Pancreas (tissue), 10 donors: ENCODE results near the gene TPPP. TPM values are rescaled to one million over a fixed set of nuclear protein-coding genes. Genes with fewer than 3 reads are reported as not detected.
A peak's percentile ranks its signal among the peaks of the same experiment; 100 is the strongest.

Experiments
- ATAC-seq, 4 donors: fragments of 200-7000 bp; cut with Tn5 transposase; one replicate each; pipeline versions ENCODE4 v1.8.0 to v1.9.1; 2020; ENCODE audit warnings: mild to moderate bottlenecking in 4 of 4, moderate library complexity in 4 of 4
- DNase-seq, 6 donors: peaks; one replicate each; pipeline ENCODE4 v3.0.0-alpha.2; 2020
- FAIRE-seq: peaks from 2 replicates; lab custom pipeline; 2012; peaks lifted over from hg19 to GRCh38; lab: Jason Lieb, UNC
- H3K27ac ChIP-seq, 4 donors: fragments of 200-600 bp; sonication (generic); 1 replicate in 3 of 4; 2 replicates in 1 of 4; pipeline versions ENCODE4 v1.5.0 to v1.8.0; 2020
- H3K27me3 ChIP-seq, 4 donors: fragments of 200-600 bp; one replicate each; pipeline ENCODE4 v1.8.0; 2021
- H3K36me3 ChIP-seq, 3 donors: fragments of 200-600 bp; sonication (generic) in 1 of 3; one replicate each; pipeline versions ENCODE4 v1.5.0 to v1.8.0; 2020 to 2021
- H3K4me1 ChIP-seq, 3 donors: fragments of 200-600 bp; one replicate each; pipeline ENCODE4 v1.8.0; 2021
- H3K4me3 ChIP-seq, 4 donors: fragments of 200-600 bp; sonication (generic) in 2 of 4; one replicate each; pipeline versions ENCODE4 v1.5.0 to v1.8.0; 2020 to 2021
- H3K9me3 ChIP-seq, 4 donors: fragments of 200-600 bp; one replicate each; pipeline ENCODE4 v1.8.0; 2021
- WGBS, 2 donors: extraction: QIAGEN DNeasy Blood & Tissue Kit; methylation state at CpG; one replicate each; pipeline ENCODE4 v1.1.7; 2013; 5-methylcytosine and 5-hydroxymethylcytosine counted together
- intact Hi-C, 3 donors: fragments of 100-400 bp; cut with DNase I; formaldehyde crosslinking; loops; one replicate each; pipeline versions ENCODE4 v1.11.1 to v1.14.2; 2022
- polyA plus RNA-seq, 2 donors: library from polyadenylated mRNA; stranded (reverse); fragments of 200-250 nt; gene quantifications; one replicate each; pipeline ENCODE4 v1.2.3, GENCODE V29; 2013
- total RNA-seq, 6 donors: library from RNA; stranded (reverse); fragmentation: NEBNext Ultra II Directional in 4 of 6; extraction: Animal tissue kit (Norgen Biotek cat#: 25700) in 4 of 6; gene quantifications; one replicate each; pipeline versions ENCODE4 v1.2.1 to v1.2.4, GENCODE V29; 2021 to 2023
- TF ChIP-seq, protein P1 (sequence below), 4 donors: fragments of 200-600 bp; sonication (generic) in 3 of 4; IDR thresholded peaks; one replicate each; pipeline versions ENCODE4 v1.5.0 to v1.8.0; 2021; ENCODE audit warnings: antibody characterized with exemption in 4 of 4
- donor health status: healthy with polysubstance abuse.
- donor health status: DM: no; HTN: no; CAD: no; lungs with moderate emphysema.
- donor health status: DM: no; HTN: no; CAD: no.
- donor health status: control.
- donor health status: control.
- donor health status: Bipolar disorder and iron deficiency.
- donor health status: DM: yes; HTN: yes; CAD: no.
- donor health status: DM: no; HTN: no; CAD: no.
- donor health status: DM: no; HTN: no; CAD: no.
- donor health status: DM: yes; HTN: yes; CAD: no.

Gene TPPP
- total and polyA plus RNA-seq, 8 donors: 2.1 to 6.4 (median 2.8) TPM

DNA sequence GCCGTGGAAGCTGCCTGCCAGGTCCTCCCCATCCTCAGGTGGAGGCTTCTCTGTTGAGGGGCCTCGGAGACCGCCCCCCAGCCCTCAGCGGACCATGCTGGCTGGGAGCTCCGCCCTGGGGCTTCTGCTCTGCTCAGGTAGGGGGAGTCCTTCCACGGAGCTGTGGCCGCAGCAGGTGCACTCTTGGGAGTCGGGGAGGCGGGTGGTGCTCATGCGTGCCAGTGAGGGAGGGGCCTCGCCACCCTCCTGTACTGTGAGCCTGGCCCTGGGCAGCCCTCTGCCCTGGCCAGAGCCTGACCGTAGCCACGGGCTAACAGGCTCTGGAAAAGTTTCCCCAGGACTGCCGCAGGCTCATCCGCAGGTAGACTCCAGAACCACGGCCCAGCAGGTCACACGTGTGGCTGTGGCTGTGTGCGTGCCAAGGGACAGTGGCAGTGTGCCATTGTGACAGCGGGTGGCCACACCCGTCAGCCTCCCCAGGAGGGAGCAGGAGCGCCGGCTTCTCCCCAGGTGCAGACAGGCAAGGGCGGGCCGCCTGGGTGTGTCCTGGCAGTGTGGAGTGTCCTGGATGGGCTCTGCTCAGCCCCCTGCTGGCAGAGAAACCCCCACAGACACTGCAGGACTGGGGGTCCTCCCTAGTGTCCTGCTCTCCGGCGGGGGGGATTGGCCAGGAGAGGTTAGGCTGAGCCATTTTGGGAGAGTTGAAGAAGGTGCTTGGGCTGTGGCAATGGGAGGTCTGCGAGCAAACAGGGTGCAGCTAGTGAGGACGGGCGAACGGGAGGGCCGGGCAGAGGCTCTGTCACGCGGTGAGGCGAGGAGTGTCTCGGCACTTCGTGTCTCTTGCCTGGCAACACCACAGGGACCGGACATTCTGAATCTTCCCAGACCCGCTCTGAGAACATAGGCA, 29.5 kb downstream of the TPPP start:
- intact Hi-C loops: no loop called here
- WGBS, 2 donors: 84 to 85% methylated on average over 38 of the region's 38 CpGs
- H3K4me1 ChIP-seq: no peaks in the 10 kb centered on the region
- H3K4me3 ChIP-seq: no peak overlapping the region
- no peaks in the 10 kb centered on the region for H3K9me3 ChIP-seq
- FAIRE-seq: no peak
- H3K27me3 ChIP-seq: no peaks in the 10 kb centered on the region
- no peaks in the 10 kb centered on the region for H3K36me3 ChIP-seq
- ATAC-seq: peak; percentile 12 to 49 (median 16)
- peak in 3 of 6 donors; percentile 55 to 79 (median 62) for DNase-seq
- TF ChIP-seq, protein P1, sequence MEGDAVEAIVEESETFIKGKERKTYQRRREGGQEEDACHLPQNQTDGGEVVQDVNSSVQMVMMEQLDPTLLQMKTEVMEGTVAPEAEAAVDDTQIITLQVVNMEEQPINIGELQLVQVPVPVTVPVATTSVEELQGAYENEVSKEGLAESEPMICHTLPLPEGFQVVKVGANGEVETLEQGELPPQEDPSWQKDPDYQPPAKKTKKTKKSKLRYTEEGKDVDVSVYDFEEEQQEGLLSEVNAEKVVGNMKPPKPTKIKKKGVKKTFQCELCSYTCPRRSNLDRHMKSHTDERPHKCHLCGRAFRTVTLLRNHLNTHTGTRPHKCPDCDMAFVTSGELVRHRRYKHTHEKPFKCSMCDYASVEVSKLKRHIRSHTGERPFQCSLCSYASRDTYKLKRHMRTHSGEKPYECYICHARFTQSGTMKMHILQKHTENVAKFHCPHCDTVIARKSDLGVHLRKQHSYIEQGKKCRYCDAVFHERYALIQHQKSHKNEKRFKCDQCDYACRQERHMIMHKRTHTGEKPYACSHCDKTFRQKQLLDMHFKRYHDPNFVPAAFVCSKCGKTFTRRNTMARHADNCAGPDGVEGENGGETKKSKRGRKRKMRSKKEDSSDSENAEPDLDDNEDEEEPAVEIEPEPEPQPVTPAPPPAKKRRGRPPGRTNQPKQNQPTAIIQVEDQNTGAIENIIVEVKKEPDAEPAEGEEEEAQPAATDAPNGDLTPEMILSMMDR (IDR thresholded peaks at IDR 0.05): no peak
- H3K27ac ChIP-seq: no peak overlapping the region

DNA sequence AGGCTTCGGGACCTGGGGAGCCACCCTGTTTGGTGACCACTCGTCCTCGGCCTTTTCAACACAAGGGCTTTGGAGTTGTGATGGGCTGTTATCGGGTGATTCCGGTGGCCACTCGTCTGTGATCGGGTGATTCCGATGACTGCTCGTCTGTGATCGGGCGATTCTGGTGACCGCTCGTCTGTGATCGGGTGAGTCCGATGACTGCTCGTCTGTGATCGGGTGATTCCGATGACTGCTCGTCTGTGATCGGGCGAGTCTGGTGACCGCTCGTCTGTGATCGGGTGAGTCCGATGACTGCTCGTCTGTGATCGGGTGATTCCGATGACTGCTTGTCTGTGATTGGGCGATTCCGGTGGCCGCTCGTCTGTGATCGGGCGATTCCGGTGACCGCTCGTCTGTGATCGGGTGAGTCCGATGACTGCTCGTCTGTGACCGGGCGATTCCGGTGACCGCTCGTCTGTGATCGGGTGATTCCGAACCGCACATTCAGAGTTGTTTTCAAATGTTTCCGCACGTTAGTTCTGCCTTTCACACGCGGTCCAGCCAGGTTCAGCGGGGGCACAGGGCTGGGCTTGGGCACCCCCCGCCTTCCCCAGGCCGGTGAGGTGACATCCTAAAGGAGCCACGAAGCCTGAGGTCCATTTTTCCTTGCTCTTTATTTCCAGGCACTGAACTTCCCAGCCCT, 30.3 kb downstream of the TPPP start:
- Histone ChIP-seq H3K36me3 (no peaks in the 10 kb centered on the region), H3K4me1 (no peaks in the 10 kb centered on the region), H3K27me3 (no peaks in the 10 kb centered on the region), H3K9me3 (no peaks in the 10 kb centered on the region), H3K27ac (no peak overlapping the region), H3K4me3 (no peak overlapping the region)
- intact Hi-C loops: no loop called here
- 95 to 97% methylated on average over 56 of the region's 56 CpGs for WGBS, 2 donors
- no peak for FAIRE-seq
- peak in 2 of 6 donors; percentile 14 to 51 for DNase-seq
- TF ChIP-seq, protein P1 (IDR thresholded peaks at IDR 0.05): no peak
- ATAC-seq: no peak

DNA sequence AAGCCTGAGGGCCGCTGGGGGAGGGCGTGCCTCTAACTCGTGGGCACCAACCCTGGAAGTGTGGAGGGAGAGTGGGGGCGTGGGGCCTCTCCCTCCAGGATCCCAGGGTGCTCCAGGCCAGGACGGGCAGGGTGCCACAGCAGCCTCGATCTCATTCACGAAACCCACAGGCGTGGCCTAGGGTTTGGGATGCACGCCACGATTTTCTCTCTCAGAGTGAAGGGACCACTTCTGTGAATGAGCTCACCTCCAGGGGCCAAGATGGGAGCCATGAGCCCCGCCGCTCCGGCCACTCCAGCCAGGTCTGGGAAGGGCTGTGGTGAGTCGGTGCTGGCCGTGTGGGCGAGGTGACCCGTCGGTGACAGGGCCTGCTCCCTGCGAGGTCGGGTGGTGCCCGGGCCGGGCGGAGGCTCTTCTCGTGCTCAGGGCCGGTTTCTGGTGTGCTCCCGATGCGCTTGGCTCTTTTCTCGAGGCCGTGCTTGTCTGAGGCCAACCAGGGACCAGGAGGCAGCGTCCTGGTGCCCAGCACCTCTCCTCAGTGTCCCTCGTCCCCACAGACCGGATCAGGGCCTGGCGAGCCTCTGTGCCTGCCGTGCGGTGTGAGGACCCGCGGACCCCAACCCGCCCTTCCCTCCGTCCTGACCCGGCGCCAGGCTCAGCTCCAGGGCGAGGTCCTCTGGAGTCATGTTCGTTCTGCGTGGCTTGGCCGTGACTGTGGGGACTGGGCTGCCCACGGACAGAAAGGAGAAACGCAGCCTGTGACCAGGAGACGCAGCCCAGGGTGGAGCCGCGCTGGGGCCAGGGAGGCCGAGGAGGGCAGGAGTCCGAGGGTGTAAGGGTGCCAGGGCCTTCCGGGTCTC, 31.0 kb downstream of the TPPP start:
- intact Hi-C loops: no loop called here
- H3K4me1 ChIP-seq: no peaks in the 10 kb centered on the region
- TF ChIP-seq, protein P1 (IDR thresholded peaks at IDR 0.05): no peak
- ATAC-seq (no peak), DNase-seq (peak in 2 of 6 donors; percentile 27 to 76), FAIRE-seq (no peak)
- no peak overlapping the region for H3K27ac ChIP-seq
- H3K9me3 ChIP-seq: no peaks in the 10 kb centered on the region
- no peak overlapping the region for H3K4me3 ChIP-seq
- H3K27me3 ChIP-seq: no peaks in the 10 kb centered on the region
- H3K36me3 ChIP-seq: no peaks in the 10 kb centered on the region
- WGBS, 2 donors: 96 to 97% methylated on average over 53 of the region's 53 CpGs

DNA sequence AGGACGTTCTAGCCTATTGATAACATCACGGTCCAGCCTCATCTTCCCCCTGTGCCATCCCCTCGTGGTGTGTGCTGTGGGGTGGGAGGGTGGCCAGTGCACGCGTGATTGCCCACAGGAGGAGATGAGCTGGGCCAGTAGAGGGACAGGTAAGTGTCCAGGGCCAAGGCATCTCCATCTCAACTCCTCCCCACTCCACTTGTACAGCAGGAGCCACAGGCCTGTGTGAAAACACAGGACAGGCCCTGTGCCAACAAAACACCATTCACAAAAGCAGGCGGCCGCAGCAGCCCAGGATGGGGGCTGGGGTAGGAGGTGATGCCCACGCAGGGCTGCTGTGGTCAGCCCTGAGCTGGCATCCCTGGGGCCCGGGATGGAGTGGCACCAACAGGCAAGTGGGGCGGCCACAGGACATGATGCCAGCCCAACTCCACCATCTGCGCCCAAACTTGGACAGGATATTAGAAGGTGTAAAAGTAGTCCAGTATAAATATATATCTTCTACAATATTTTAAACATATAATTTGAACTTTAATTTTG, 32.6 kb downstream of the TPPP start:
- WGBS, 2 donors: 94% methylated on average over 11 of the region's 11 CpGs
- FAIRE-seq: no peak
- intact Hi-C loops: no loop called here
- ATAC-seq: no peak
- no peaks in the 10 kb centered on the region for H3K4me1 ChIP-seq
- H3K27ac ChIP-seq: no peak overlapping the region
- H3K36me3 ChIP-seq: no peaks in the 10 kb centered on the region
- TF ChIP-seq, protein P1 (IDR thresholded peaks at IDR 0.05): no peak
- H3K4me3 ChIP-seq: no peak overlapping the region
- DNase-seq: peak in 2 of 6 donors; percentile 11 to 31
- no peaks in the 10 kb centered on the region for H3K9me3 ChIP-seq
- H3K27me3 ChIP-seq: no peaks in the 10 kb centered on the region
